GM10266 (cell line): Measurements from ENCODE around the gene PYCR2.

ENCODE experiments used
- DNase-seq: peaks from one replicate; pipeline ENCODE4 v3.0.0; 2012; ENCODE audit errors: extremely low spot score
- TF ChIP-seq, protein P1 (sequence below): IDR thresholded peaks from 2 replicates; pipeline ENCODE4 v1.5.1; 2012; ENCODE audit warnings: mild to moderate bottlenecking, low read depth; ENCODE audit not compliant: control insufficient read depth, insufficient read depth; ENCODE audit errors: missing control alignments

PYCR2 gene

DNA sequence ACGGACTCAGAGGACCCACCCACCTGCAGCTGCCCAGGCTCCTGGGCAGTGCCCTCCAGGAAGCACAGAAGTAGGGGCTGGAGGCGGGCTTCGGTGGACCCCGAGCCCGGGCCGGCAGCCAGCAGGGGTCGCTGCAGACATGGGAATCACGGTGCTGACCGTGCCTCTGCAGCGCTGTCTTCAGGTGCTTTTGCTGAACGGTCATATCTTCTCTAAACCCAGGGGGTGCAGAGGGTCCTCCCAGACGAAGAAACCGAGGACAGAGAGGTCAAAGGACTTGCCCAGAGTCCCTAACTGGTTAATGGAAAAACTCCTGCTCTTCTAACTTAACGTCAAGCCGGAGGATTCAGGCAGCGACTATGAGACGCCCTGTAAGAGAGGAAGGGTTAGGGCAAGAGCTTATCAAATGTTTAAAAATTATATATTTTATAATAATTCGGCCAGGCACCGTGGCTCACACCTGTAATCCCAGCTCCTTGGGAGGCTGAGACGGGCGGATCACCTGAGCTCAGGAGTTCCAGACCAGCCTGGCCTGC is 38.5 kb upstream of the PYCR2 start:
- peak; percentile 79 for DNase-seq
- TF ChIP-seq, protein P1, sequence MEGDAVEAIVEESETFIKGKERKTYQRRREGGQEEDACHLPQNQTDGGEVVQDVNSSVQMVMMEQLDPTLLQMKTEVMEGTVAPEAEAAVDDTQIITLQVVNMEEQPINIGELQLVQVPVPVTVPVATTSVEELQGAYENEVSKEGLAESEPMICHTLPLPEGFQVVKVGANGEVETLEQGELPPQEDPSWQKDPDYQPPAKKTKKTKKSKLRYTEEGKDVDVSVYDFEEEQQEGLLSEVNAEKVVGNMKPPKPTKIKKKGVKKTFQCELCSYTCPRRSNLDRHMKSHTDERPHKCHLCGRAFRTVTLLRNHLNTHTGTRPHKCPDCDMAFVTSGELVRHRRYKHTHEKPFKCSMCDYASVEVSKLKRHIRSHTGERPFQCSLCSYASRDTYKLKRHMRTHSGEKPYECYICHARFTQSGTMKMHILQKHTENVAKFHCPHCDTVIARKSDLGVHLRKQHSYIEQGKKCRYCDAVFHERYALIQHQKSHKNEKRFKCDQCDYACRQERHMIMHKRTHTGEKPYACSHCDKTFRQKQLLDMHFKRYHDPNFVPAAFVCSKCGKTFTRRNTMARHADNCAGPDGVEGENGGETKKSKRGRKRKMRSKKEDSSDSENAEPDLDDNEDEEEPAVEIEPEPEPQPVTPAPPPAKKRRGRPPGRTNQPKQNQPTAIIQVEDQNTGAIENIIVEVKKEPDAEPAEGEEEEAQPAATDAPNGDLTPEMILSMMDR = peak; percentile 85

DNA sequence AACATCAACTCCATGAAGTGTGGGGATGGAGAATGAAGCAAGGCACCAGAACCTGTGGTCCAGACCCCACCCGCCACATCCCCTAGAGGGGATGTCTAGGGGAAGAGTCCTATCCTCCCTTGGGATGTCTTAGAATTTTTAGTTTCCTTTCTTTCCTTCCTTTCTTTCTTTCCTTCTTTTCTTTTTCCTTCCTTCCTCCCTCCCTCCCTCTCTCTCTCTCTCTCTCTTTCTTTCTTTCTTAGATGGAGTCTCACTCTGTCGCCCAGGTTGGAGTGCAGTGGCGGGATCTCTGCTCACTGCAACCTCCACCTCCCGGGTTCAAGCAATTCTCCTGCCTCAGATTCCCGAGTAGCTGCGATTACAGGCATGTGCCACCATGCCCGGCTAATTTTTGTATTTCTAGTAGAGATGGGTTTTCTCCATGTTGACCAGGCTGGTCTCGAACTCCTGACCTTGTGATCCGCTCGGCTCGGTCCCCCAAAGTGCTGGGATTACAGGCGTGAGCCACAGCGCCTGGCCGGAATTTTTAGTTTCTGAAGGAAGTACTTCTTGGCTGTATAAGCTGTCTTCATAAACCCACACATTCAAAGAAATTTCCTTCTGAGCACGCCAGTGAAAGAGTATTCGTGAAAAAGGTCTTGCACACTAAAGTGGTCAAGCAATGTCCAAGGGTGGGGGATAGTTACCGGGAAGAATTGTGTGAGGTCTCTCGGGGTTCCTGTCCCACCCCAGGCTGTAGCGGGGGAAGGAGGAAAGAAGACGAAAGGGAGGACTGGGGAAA is 37.8 kb upstream of the PYCR2 start:
- TF ChIP-seq, protein P1 = no peak
- DNase-seq = no peak

DNA sequence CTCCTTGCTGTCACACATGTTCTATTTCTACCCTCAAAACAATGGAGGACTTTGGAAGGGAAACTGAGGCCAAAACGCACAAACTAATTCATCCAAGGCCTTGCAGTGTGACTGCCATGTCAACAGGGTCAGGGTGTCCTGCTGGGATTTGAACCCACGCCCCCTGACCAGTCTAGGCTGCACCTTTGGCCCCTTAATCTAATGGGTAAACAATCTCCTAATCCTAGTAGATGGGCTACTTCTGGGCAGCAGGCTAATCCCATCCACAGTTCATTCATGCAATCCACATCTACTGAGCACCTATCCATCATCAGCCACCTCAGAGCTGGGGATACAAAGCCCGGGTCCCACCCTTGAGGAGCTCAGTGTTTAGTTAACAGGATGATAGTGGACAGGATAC is 34.0 kb upstream of the PYCR2 start:
- TF ChIP-seq, protein P1 = no peak
- no peak for DNase-seq

DNA sequence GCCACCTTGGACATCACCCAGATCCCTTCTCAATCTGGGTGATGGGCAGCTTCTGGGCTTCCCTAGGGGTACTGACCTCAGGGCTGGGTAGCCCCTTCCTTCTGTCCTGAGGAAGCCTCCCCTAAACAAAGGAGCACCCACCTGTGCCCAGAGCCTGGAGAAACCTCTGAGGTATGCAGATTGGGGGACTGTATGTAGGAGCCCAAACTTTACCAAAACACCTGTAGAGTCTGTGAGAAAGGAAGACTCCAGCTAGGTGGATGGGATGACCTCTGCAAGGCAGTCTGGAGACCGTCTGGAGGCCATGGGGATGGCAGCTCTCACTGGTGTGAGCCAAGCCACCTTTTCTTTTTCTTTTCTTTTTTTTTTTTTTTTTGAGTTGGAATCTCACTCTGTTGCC is 30.7 kb upstream of the PYCR2 start:
- TF ChIP-seq, protein P1 = no peak
- no peak for DNase-seq

DNA sequence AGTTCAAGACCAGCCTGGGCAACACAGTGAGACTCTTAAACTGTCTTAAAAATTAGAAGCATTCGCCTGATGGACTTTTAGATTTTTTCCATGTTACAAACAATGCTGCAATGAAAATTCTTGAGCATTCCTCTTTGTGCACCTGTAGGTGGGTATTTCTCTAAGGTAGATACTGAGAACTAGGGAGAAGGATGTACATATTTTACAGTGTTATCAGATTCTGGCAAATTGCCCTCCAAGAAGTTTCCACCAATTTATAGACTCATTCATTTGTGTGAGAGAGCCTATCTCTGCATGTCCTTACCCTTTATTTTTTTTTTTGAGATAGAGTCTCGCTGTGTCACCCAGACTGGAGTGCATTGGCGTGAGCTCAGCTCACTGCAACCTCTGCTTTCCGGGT is 29.3 kb upstream of the PYCR2 start:
- no peak for DNase-seq
- TF ChIP-seq, protein P1 = no peak

DNA sequence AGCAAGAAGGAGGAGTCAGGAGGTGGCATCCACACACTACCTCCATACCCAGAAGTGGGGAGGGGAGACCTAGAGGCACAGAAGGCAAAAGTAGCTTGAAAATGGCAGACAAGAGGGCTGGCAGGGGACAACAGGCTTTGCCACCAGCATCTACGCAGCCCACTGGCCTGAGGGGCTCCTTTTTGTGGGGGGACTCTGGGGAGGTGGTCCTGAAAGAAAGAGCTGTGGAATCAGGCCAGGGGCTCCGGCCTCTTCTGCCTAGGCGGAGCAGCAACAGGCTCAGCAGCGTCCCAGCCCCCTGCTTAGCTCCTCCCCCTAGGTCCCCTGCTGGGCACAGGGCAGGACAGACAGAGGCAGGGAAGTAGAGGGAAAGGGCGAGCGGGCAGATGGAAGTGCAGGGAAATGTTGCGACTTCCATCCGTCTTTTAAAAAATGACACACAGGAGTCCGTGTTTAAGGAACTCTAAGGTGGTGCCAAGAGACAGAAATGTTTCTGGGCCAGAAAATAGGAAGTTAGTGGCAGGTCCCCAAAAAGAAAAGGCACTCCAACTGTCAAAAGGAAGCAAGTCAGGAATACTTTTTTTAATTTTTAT is 27.0 kb upstream of the PYCR2 start:
- TF ChIP-seq, protein P1 = no peak
- DNase-seq = no peak

DNA sequence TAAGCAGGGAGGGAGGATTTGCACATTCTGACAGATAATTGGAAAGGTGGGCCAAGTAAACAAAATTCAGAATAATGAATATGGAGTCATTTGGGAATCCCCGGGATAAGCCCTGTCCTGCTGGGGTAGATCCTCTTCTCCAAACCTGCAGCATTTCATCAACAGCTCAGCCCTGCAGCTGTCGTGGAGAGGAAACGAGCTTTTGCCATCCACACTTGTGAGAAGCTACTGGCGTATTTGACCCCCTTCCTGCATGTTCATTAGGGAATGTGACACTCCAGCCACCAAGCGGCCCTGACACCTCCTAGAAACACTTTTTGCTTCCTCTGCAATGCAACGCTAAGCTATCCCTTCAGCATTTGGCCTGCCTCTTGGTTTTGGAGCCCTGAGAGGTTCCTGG is 25.0 kb upstream of the PYCR2 start:
- TF ChIP-seq, protein P1 = no peak
- no peak for DNase-seq
